ENCODE results near the gene PKD2L1.
A peak's percentile ranks its signal among the peaks of the same experiment; 100 is the strongest.

PKD2L1 gene

GRCh38 chr10:100346351-100346764 is 16.3 kb upstream of the PKD2L1 start:
- peak; percentile 83 for DNase-seq
- peaks cover 36% of the 10 kb centered on the region for H3K36me3 ChIP-seq
- H3K27me3 ChIP-seq (ENCODE audit: insufficient read depth, low read depth, severe bottlenecking) = no peaks in the 10 kb centered on the region
- no peaks in the 10 kb centered on the region for H3K9me3 ChIP-seq (ENCODE audit: severe bottlenecking)
- peak overlapping the region; percentile 91 for H3K4me3 ChIP-seq (ENCODE audit: low read depth, low read length)
- no peak for TF ChIP-seq CTCF (IDR thresholded peaks at IDR 0.05; ENCODE audit: low read depth, low read length)
- H3K27ac ChIP-seq = peak overlapping the region; percentile 71

- H3K36me3 ChIP-seq = peaks cover 30% of the 10 kb centered on the region
- peak; percentile 31 for DNase-seq
- no peaks in the 10 kb centered on the region for H3K27me3 ChIP-seq (ENCODE audit: insufficient read depth, low read depth, severe bottlenecking)
- TF ChIP-seq CTCF (IDR thresholded peaks at IDR 0.05; ENCODE audit: low read depth, low read length) = no peak
- peak overlapping the region; percentile 91 for H3K4me3 ChIP-seq (ENCODE audit: low read depth, low read length)
- H3K9me3 ChIP-seq (ENCODE audit: severe bottlenecking) = no peaks in the 10 kb centered on the region
- H3K27ac ChIP-seq = peak overlapping the region; percentile 71
These were observed 15.7 kb upstream of the PKD2L1 start for GRCh38 chr10:100345570-100346330.

GRCh38 chr10:100344241-100344788 is 14.3 kb upstream of the PKD2L1 start:
- TF ChIP-seq CTCF (IDR thresholded peaks at IDR 0.05; ENCODE audit: low read depth, low read length) = no peak
- H3K27me3 ChIP-seq (ENCODE audit: insufficient read depth, low read depth, severe bottlenecking) = no peaks in the 10 kb centered on the region
- no peak overlapping the region for H3K27ac ChIP-seq
- no peak overlapping the region for H3K4me3 ChIP-seq (ENCODE audit: low read depth, low read length)
- DNase-seq = no peak
- H3K36me3 ChIP-seq = peaks cover 16% of the 10 kb centered on the region
- H3K9me3 ChIP-seq (ENCODE audit: severe bottlenecking) = no peaks in the 10 kb centered on the region

GRCh38 chr10:100342627-100342972 is 12.6 kb upstream of the PKD2L1 start:
- Histone ChIP-seq H3K27ac (no peak overlapping the region), H3K9me3 (ENCODE audit: severe bottlenecking) (no peaks in the 10 kb centered on the region)
- no peak for DNase-seq

GRCh38 chr10:100341953-100342626 is 12.1 kb upstream of the PKD2L1 start:
- H3K36me3 ChIP-seq = no peaks in the 10 kb centered on the region
- peak; percentile 78 for DNase-seq
- TF ChIP-seq CTCF (IDR thresholded peaks at IDR 0.05; ENCODE audit: low read depth, low read length) = peak; percentile 91
- H3K4me3 ChIP-seq (ENCODE audit: low read depth, low read length) = no peak overlapping the region
- no peak overlapping the region for H3K27ac ChIP-seq
- H3K9me3 ChIP-seq (ENCODE audit: severe bottlenecking) = no peaks in the 10 kb centered on the region
- H3K27me3 ChIP-seq (ENCODE audit: insufficient read depth, low read depth, severe bottlenecking) = no peaks in the 10 kb centered on the region

More at GRCh38 chr10:100342627-100342972, 12.6 kb upstream of the PKD2L1 start:
- Histone ChIP-seq H3K27me3 (ENCODE audit: insufficient read depth, low read depth, severe bottlenecking) (no peaks in the 10 kb centered on the region), H3K4me3 (ENCODE audit: low read depth, low read length) (no peak overlapping the region), H3K36me3 (no peaks in the 10 kb centered on the region)
- TF ChIP-seq CTCF (IDR thresholded peaks at IDR 0.05; ENCODE audit: low read depth, low read length) = no peak
